Activated gamma-delta T cell (primary cell): ENCODE results near the gene EHMT1.
"Not testable (repeated sequence)": the region's sequence is repeated elsewhere in the genome, so short reads cannot be mapped to it uniquely, and the experiment has no call there.

Source experiments
- DNase-seq: peaks from one replicate; lab custom pipeline; 2025; lab: John Stamatoyannopoulos, UW

The EHMT1 gene

GRCh38 chr9:137866226-137867141 lies 247.7 kb downstream of the EHMT1 start:
- DNase-seq, result no peak

GRCh38 chr9:137870432-137870831 lies 251.6 kb downstream of the EHMT1 start:
- no peak for DNase-seq

DNA sequence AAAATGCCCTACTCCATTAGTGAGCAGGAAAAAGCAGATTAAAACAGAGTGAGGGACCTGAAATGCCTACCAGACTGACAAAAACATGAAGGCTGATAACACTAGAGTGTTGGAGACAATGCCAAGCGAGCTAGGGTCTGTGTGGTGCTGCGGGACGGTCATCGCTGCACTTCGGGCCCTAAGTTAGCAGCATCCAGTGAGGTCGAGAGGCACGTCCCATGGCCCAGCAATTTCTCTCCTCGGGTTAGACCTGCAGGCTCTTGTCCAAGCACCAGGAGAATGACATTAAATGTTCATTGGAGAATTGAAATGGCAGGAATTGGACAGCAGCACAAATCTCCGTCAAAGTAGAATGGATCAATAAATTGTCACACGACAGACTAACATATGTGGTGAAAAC lies 253.5 kb downstream of the EHMT1 start:
- DNase-seq, result no peak

DNA sequence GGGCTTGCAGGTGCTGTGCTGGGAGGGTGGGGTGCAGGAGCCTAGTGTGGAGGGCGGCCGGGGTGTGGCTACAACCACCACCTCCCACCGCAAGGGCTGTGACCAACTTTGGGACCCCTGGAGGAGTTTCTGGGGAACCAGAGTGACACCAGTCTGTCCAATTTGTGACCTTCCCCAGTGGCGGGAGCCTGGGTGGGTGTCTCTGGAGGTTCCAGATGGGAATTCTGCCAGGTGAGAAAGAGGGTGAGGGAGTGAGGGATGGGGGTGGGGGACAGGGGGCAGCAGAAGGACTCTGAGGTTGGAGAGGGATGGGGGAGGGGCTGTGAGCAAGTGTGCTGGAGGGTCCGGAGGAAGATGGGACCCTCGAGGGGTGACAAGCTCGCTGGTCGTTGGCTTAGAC lies 254.6 kb downstream of the EHMT1 start:
- DNase-seq, result no peak

- no peak for DNase-seq
These were observed 255.1 kb downstream of the EHMT1 start for GRCh38 chr9:137873858-137874362.

DNA sequence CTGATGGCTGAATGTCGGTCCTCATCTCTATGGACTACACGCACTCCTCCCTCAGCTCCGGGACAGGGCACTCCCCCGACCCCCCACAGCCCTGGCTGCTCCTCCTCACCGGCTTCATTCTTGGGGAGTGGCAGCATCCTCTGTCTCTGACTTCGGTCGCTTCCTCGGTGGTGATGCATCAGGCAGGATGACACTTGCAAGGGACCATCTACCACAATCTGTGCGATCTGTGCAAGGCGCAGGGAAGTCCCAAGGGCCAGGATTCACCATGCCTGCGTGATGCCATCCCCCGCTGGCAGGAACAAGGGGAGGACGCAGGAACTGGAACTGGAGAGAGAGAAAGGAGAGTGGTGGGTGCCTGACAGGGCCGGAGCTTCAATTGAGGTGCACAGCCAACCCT lies 256.5 kb downstream of the EHMT1 start:
- no peak for DNase-seq

GRCh38 chr9:137875846-137876245 lies 257.0 kb downstream of the EHMT1 start:
- no peak for DNase-seq

DNA sequence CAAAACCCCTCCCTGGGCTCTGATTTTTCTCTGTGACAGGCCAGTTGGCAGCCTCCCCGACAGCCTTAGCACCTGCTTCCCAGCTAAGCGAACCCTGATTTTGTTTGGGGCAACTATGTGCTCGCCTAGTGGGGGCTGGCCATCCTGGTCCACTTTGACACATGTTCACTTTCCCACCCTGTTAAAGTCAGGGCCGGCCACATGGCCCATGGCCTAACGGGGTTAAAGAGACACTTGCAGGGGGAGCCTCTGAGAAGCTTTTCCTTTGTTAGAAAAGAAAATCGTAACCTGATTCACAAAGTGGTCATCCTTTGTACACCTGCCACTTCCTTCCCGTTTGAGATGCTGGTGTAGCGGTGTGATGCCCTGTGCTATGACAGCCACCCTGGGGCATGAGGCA lies 257.5 kb downstream of the EHMT1 start:
- no peak for DNase-seq

DNA sequence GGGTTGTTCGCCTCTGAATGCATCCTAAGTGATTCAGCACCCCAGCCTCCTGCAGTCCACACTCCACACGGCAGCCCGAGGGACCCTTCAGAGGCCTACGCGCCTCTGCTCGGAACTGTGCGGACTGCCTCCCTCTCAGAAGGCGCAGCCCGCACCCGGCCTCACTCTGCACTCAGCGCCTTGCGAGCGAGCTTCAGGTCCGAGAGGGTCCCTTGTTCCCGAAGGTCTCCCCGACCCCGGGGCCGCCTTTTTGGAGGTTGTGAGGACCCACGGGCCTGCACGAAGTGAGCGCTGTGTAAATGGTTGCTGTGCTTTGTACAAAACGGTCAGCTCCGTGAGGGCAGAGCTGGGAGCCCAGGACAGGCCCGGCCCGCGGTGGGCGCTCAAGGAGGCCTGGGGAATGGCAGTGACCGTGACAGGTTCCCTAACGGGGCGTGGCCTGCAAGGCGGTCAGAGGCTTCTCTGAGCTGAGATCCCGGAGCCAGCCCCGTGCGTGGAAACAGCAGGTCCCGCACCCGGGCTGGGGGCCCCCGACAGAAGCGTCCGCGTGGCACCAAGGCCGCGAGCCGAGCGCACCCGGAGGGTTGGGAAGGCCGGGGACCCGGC lies 258.1 kb downstream of the EHMT1 start:
- DNase-seq, result no peak

GRCh38 chr9:137877506-137878122 lies 258.8 kb downstream of the EHMT1 start, which contains the start of gene CACNA1B:
Gene CACNA1B, plus strand, starts transcription at chr9:137877782. Its CDS starts 152 bp downstream, at chr9:137877934.
- DNase-seq, result not testable (repeated sequence)

DNA sequence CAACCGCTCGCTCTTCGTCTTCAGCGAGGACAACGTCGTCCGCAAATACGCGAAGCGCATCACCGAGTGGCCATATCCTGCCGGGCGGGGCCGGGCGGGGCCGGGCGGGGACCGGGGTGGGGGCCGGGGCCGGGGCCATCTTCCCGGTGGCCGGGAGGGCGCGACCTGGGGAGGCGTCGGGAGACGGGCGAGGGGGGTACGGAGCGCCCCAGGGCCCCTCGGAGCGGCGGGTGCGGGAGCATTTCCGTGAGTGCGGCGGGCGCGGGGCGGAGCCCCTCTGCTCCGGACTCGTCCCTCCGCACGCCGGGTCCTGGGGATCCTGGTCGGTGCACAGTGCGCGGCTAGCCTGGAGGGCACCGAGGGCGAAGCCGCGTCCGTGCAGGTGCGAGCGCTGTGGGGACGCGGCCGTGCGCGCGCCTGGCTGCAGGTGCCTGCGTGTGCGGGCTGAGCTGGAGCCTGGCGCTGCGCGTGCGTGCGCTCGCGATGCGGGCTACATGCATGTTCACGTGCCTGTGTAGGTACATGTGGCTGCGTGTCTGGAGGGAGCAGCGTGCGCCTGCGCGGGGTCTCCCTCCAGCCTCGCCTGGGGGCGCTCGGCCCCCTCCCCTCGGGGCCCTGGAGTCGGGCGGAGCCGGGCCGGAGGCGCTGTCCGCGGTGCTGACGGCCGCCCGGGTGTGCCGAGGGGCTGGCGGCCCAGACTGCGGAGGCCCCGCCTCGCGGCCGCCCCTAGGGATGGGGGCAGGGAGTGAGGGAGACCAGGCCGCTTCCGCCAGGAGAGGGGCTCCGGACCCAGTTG lies 259.5 kb downstream of the EHMT1 start:
- no peak for DNase-seq

- no peak for DNase-seq
These were observed 260.2 kb downstream of the EHMT1 start for GRCh38 chr9:137879052-137879451.

GRCh38 chr9:137879566-137880150 lies 260.9 kb downstream of the EHMT1 start:
- no peak for DNase-seq

DNA sequence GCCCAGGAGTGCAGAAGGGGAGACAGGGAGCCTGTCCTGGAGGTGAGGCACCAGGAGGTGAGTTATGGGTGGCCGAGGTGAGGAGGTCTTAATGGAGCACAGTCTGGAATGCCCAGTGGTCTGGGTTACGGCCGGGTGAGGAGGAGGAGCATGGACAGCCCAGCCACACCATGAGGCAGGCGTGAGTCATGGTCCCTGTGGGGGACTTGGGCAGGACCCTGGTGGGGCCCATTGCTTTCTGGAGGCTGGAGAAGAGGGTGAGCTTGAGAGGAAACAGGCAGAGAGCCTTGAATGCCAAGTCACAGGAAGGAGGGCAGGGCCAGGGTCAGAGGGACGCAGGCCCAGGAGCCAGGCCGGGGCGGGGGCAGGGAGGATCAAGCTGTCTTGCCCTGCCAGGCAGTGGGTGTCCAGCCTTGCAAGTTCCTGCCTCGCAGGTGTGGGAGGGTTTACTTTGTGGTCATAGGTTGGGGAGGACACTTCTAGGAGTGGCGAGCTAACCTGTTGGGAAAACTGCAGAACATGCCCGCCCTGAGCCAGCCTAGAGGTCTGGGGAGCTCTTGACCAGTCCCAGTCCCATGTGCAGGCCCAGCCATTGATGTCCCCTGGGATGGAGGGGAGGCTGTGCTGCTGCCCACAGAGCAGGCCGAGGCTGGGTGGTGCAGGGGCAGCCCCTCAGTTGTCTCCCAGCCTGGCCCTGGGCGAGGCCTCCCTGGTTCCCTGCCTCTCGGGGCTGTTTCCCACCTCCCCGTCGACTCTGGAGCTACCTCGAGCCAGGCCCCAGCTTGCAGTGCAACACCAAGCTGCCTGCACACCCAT lies 261.6 kb downstream of the EHMT1 start:
- no peak for DNase-seq

DNA sequence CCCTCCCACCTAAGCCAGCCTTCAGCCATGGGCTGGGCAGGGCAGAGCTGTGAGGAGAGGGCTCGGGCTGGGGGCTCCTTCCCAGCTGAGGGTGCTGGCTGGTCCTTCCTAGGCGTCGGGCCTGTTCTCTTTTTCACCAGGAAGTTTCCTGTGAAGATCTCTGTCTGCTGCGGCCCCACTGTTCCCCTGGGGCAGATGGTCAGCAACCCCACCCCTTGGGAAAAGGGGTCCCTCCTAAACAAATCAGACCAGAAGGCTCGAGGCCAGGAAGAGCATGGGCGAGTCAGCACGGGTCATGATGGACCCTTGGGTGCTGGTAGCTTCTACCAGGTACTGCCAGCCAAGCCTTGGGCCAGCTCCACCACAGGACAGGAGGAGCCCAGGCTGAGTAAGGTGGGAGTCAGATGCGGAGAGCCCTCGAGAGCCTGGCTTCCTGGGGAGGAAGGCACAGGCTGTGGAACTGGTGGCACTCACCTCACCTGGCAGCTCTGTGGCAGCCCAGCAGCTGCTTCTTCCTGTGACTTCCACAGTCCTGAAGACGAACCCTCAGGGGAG lies 262.2 kb downstream of the EHMT1 start:
- no peak for DNase-seq

- no peak for DNase-seq
These were observed 263.0 kb downstream of the EHMT1 start for GRCh38 chr9:137881591-137882505.

- DNase-seq, result no peak
These were observed 263.7 kb downstream of the EHMT1 start for GRCh38 chr9:137882506-137882821.

GRCh38 chr9:137883977-137884376 lies 265.2 kb downstream of the EHMT1 start:
- not testable (repeated sequence) for DNase-seq

GRCh38 chr9:137884547-137884946 lies 265.7 kb downstream of the EHMT1 start:
- not testable (repeated sequence) for DNase-seq
